OCI-LY3 (cell line): ENCODE measurements around the gene H1-8.

Experiments
- H2AFZ ChIP-seq: fragments of 200-600, 300-600 bp; shearing (Covaris generic); 2 replicates; pipeline ENCODE4 v1.6.0; 2014; ENCODE audit warnings: antibody characterized with exemption, low read depth, low read length
- H3K27ac ChIP-seq: fragments of 200-600, 300-600 bp; sonication (generic); 2 replicates; pipeline ENCODE4 v1.5.1; 2014; ENCODE audit warnings: mild to moderate bottlenecking, low read length, moderate library complexity, mixed read lengths
- H3K27me3 ChIP-seq: fragments of 200-600, 300-600 bp; sonication (generic); 2 replicates; pipeline ENCODE4 v1.6.1; 2014; ENCODE audit warnings: low read depth, low read length, mixed read lengths
- H3K36me3 ChIP-seq: fragments of 200-600, 300-600 bp; sonication (generic); replicated peaks from 2 replicates; pipeline ENCODE3; 2014; ENCODE audit warnings: low read depth, low read length, mixed read lengths
- H3K4me1 ChIP-seq: fragments of 300-600, 200-600 bp; sonication (generic); 2 replicates; pipeline ENCODE4 v1.6.1; 2014; ENCODE audit warnings: low read length, mixed read lengths
- H3K4me2 ChIP-seq: fragments of 200-600, 300-600 bp; sonication (generic); 2 replicates; pipeline ENCODE4 v1.6.1; 2014; ENCODE audit warnings: low read length, mixed read lengths
- H3K4me3 ChIP-seq: fragments of 300-600, 200-600 bp; sonication (generic); 2 replicates; pipeline ENCODE4 v1.5.1; 2014; ENCODE audit warnings: antibody characterized with exemption, mild to moderate bottlenecking, low read length, moderate library complexity
- H3K79me2 ChIP-seq: fragments of 300-600, 200-600 bp; shearing (Covaris generic); 2 replicates; pipeline ENCODE4 v1.6.1; 2014; ENCODE audit warnings: mild to moderate bottlenecking, low read length, mixed read lengths
- H3K9ac ChIP-seq: fragments of 300-600, 200-600 bp; shearing (Covaris generic); 2 replicates; pipeline ENCODE4 v1.6.0; 2014; ENCODE audit warnings: mild to moderate bottlenecking, low read length, moderate library complexity
- H3K9me3 ChIP-seq: fragments of 200-600, 300-600 bp; shearing (Covaris generic); 2 replicates; pipeline ENCODE4 v1.6.1; 2014; ENCODE audit warnings: low read length, mixed read lengths; ENCODE audit not compliant: insufficient read depth
- H4K20me1 ChIP-seq: fragments of 200-600, 300-600 bp; sonication (generic); 2 replicates; pipeline ENCODE4 v1.6.1; 2016; ENCODE audit warnings: low read length, mixed read lengths; ENCODE audit not compliant: insufficient read depth
- EZH2phosphoT487 ChIP-seq: fragments of 200-600 bp; shearing (Covaris generic); IDR thresholded peaks from 2 replicates; pipeline ENCODE4 v1.6.1; 2018; ENCODE audit warnings: antibody characterized with exemption, mixed run types, low read depth
- TF ChIP-seq, protein P1 (sequence below): fragments of 200-600, 300-600 bp; sonication (generic); IDR thresholded peaks from 2 replicates; pipeline ENCODE4 v1.5.1; 2014; ENCODE audit warnings: antibody characterized with exemption, low read length, low read depth

Gene H1-8

GRCh38 chr3:129569856-129570255, 26.9 kb downstream of the H1-8 start:
- Histone ChIP-seq H4K20me1 (no peaks in the 10 kb centered on the region), H3K79me2 (no peaks in the 10 kb centered on the region), H3K27me3 (no peaks in the 10 kb centered on the region), H3K9me3 (no peaks in the 10 kb centered on the region), H3K4me3 (no peak overlapping the region), H3K4me2 (no peak overlapping the region), H2AFZ (no peak overlapping the region), H3K27ac (no peak overlapping the region), H3K9ac (no peak overlapping the region), H3K4me1 (no peaks in the 10 kb centered on the region), H3K36me3 (no peaks in the 10 kb centered on the region)
- TF ChIP-seq, protein P1, sequence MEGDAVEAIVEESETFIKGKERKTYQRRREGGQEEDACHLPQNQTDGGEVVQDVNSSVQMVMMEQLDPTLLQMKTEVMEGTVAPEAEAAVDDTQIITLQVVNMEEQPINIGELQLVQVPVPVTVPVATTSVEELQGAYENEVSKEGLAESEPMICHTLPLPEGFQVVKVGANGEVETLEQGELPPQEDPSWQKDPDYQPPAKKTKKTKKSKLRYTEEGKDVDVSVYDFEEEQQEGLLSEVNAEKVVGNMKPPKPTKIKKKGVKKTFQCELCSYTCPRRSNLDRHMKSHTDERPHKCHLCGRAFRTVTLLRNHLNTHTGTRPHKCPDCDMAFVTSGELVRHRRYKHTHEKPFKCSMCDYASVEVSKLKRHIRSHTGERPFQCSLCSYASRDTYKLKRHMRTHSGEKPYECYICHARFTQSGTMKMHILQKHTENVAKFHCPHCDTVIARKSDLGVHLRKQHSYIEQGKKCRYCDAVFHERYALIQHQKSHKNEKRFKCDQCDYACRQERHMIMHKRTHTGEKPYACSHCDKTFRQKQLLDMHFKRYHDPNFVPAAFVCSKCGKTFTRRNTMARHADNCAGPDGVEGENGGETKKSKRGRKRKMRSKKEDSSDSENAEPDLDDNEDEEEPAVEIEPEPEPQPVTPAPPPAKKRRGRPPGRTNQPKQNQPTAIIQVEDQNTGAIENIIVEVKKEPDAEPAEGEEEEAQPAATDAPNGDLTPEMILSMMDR, result no peak
- no peak for TF ChIP-seq EZH2phosphoT487

GRCh38 chr3:129571605-129572547, 28.9 kb downstream of the H1-8 start:
- Histone ChIP-seq H3K27me3 (no peaks in the 10 kb centered on the region), H3K9ac (no peak overlapping the region), H3K36me3 (no peaks in the 10 kb centered on the region), H4K20me1 (no peaks in the 10 kb centered on the region), H3K27ac (no peak overlapping the region), H2AFZ (no peak overlapping the region), H3K4me2 (no peak overlapping the region), H3K4me1 (peaks cover 9% of the 10 kb centered on the region), H3K4me3 (no peak overlapping the region), H3K9me3 (no peaks in the 10 kb centered on the region), H3K79me2 (no peaks in the 10 kb centered on the region)
- TF ChIP-seq, protein P1, result no peak
- TF ChIP-seq EZH2phosphoT487, result no peak

DNA sequence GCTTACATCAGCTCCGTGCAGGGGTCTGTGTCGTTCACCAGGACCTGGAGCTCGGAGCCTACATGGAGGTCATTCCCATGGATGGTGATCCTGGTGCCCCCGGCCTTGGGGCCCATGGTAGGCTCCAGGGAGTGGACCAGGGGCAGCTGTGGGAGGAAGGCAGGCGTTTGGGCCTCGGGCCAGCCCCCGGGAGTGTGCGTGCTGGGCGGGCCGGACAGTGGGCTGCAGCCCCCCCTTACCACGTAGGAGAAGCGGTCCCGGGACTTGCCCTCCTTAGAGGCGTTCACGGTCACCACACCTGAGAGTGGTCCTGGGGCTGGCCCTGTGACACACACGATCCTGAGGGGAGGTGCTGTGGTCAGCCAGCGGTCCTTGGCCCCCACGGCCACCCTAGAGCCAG, 29.6 kb downstream of the H1-8 start:
- no peak overlapping the region for H3K4me2 ChIP-seq

DNA sequence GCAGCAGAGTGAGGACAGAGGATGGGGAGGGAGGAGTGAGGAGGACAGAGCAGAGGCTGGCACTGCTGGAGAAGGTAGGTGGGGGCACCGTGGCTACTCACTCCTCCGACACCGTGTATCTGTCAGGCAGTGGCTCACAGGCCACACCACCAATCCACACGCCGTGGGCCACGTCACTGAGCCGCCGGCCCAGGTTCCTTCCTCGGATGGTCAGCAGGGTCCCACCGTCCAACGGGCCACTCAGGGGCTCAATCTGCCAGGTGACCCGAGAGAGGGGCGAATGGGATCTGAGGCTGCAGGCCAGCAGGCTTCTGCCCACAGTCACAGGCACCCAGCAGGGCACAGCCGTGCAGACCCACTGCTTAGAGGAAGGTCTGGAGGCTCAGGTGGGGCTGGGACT, 30.5 kb downstream of the H1-8 start:
- Histone ChIP-seq H4K20me1 (no peaks in the 10 kb centered on the region), H3K4me2 (no peak overlapping the region)

More for the DNA sequence above, 29.6 kb downstream of the H1-8 start:
- Histone ChIP-seq H4K20me1 (no peaks in the 10 kb centered on the region), H3K36me3 (no peaks in the 10 kb centered on the region), H2AFZ (no peak overlapping the region), H3K4me1 (peaks cover 16% of the 10 kb centered on the region), H3K79me2 (no peaks in the 10 kb centered on the region), H3K9ac (no peak overlapping the region), H3K27ac (no peak overlapping the region), H3K27me3 (no peaks in the 10 kb centered on the region), H3K9me3 (no peaks in the 10 kb centered on the region), H3K4me3 (no peak overlapping the region)
- TF ChIP-seq, protein P1, result no peak
- TF ChIP-seq EZH2phosphoT487, result no peak

More for the DNA sequence above, 30.5 kb downstream of the H1-8 start:
- Histone ChIP-seq H3K27me3 (no peaks in the 10 kb centered on the region), H3K27ac (no peak overlapping the region), H3K9ac (no peak overlapping the region), H3K4me1 (peaks cover 25% of the 10 kb centered on the region), H3K79me2 (no peaks in the 10 kb centered on the region), H2AFZ (no peak overlapping the region), H3K36me3 (no peaks in the 10 kb centered on the region), H3K9me3 (no peaks in the 10 kb centered on the region), H3K4me3 (no peak overlapping the region)
- TF ChIP-seq, protein P1, result no peak
- no peak for TF ChIP-seq EZH2phosphoT487
